GM23338 (cell line): ENCODE results near the gene SYCP2. TPM values are rescaled to one million over a fixed set of nuclear protein-coding genes. Genes with fewer than 3 reads are reported as not detected.

Experiments used
- ATAC-seq: fragments of 200-7000 bp; cut with Tn5 transposase; 3 replicates; pipeline ENCODE4 v1.9.1; 2020
- DNase-seq: peaks from one replicate; pipeline ENCODE4 v3.0.0-alpha.2; 2015; ENCODE audit warnings: low spot score
- H2AFZ ChIP-seq: fragments of 200-600 bp; sonication (generic); 2 replicates; pipeline ENCODE4 v1.8.0; 2016; ENCODE audit warnings: antibody characterized with exemption, mild to moderate bottlenecking, moderate library complexity
- H3F3A ChIP-seq: fragments of 200-600 bp; sonication (generic); replicated peaks from 2 replicates; pipeline ENCODE4 v1.8.0; 2017; ENCODE audit warnings: antibody characterized with exemption, mixed run types, low read depth
- H3K27ac ChIP-seq: fragments of 200-600 bp; sonication (generic); 2 replicates; pipeline ENCODE4 v1.6.1; 2016; ENCODE audit warnings: low read depth
- H3K27me3 ChIP-seq: fragments of 200-600 bp; sonication (generic); 2 replicates; pipeline ENCODE4 v1.8.0; 2016; ENCODE audit warnings: mild to moderate bottlenecking, mixed run types, moderate library complexity; ENCODE audit not compliant: insufficient read depth
- H3K36me3 ChIP-seq: fragments of 200-600 bp; sonication (generic); 2 replicates; pipeline ENCODE4 v1.8.0; 2016; ENCODE audit warnings: mild to moderate bottlenecking; ENCODE audit not compliant: insufficient read depth
- H3K4me1 ChIP-seq: fragments of 200-600 bp; sonication (generic); 2 replicates; pipeline ENCODE4 v1.8.0; 2016; ENCODE audit warnings: mild to moderate bottlenecking, moderate library complexity; ENCODE audit not compliant: insufficient read depth
- H3K4me2 ChIP-seq: fragments of 200-600 bp; sonication (generic); 2 replicates; pipeline ENCODE4 v1.7.1; 2017; ENCODE audit warnings: mixed run types
- H3K4me3 ChIP-seq: fragments of 200-600 bp; sonication (generic); 2 replicates; pipeline ENCODE4 v1.6.1; 2016; ENCODE audit warnings: mixed run types
- H3K79me2 ChIP-seq: fragments of 200-600 bp; sonication (generic); replicated peaks from 2 replicates; pipeline ENCODE4 v1.8.0; 2017; ENCODE audit warnings: mild to moderate bottlenecking; ENCODE audit not compliant: insufficient read depth
- H3K9me2 ChIP-seq: fragments of 200-600 bp; sonication (generic); 2 replicates; pipeline ENCODE4 v1.8.0; 2017; ENCODE audit not compliant: insufficient read depth
- H4K20me1 ChIP-seq: fragments of 200-600 bp; sonication (generic); replicated peaks from 2 replicates; pipeline ENCODE4 v1.8.0; 2017; ENCODE audit warnings: mild to moderate bottlenecking; ENCODE audit not compliant: insufficient read depth
- H3K27ac Mint-ChIP-seq: 2 replicates; pipeline ENCODE4 v1.8.0; 2020; ENCODE audit warnings: inconsistent platforms, mild to moderate bottlenecking, moderate library complexity, mixed read lengths
- H3K27me3 Mint-ChIP-seq: 3 replicates; pipeline ENCODE4 v1.8.0; 2022; ENCODE audit warnings: low read depth, mild to moderate bottlenecking, moderate library complexity, mixed read lengths, inconsistent platforms; ENCODE audit not compliant: insufficient read depth, poor library complexity
- H3K36me3 Mint-ChIP-seq: 3 replicates; pipeline ENCODE4 v1.8.0; 2021; ENCODE audit warnings: low read depth, mild to moderate bottlenecking, inconsistent platforms, moderate library complexity, mixed read lengths
- H3K4me1 Mint-ChIP-seq: 3 replicates; pipeline ENCODE4 v1.8.0; 2020; ENCODE audit warnings: mild to moderate bottlenecking, inconsistent platforms, mixed read lengths
- H3K4me3 Mint-ChIP-seq: 3 replicates; pipeline ENCODE4 v1.8.0; 2021; ENCODE audit warnings: moderate library complexity, mild to moderate bottlenecking, inconsistent platforms, mixed read lengths
- H3K9me3 Mint-ChIP-seq: 3 replicates; pipeline ENCODE4 v1.8.0; 2020; ENCODE audit warnings: moderate library complexity, mild to moderate bottlenecking, inconsistent platforms, mixed read lengths
- EZH2 ChIP-seq: fragments of 200-600 bp; sonication (generic); IDR thresholded peaks from one replicate; pipeline ENCODE4 v1.8.0; 2017; ENCODE audit warnings: antibody characterized with exemption, mild to moderate bottlenecking, low read depth; ENCODE audit not compliant: unreplicated experiment
- EZH2phosphoT487 ChIP-seq: fragments of 200-600 bp; sonication (generic); IDR thresholded peaks from one replicate; pipeline ENCODE4 v1.8.1; 2018; ENCODE audit warnings: antibody characterized with exemption; ENCODE audit not compliant: unreplicated experiment
- JUNB ChIP-seq: IDR thresholded peaks from one replicate; pipeline ENCODE4 v1.6.1; 2016; ENCODE audit warnings: antibody characterized with exemption; ENCODE audit not compliant: unreplicated experiment
- NANOG ChIP-seq: IDR thresholded peaks from 2 replicates; pipeline ENCODE4 v1.6.1; 2016; ENCODE audit warnings: antibody characterized with exemption, borderline replicate concordance
- POLR2AphosphoS5 ChIP-seq: IDR thresholded peaks from 2 replicates; pipeline ENCODE4 v1.6.1; 2016; ENCODE audit warnings: antibody characterized with exemption, low read depth
- STAT1 ChIP-seq: IDR thresholded peaks from one replicate; pipeline ENCODE4 v1.6.1; 2016; ENCODE audit warnings: antibody characterized with exemption; ENCODE audit not compliant: unreplicated experiment
- ZNF114 ChIP-seq: fragments of 250-450 bp; sonication (Bioruptor Pico); IDR thresholded peaks from 2 replicates; pipeline ENCODE4 v1.5.0; 2020; ENCODE audit warnings: mild to moderate bottlenecking, moderate library complexity
- polyA plus RNA-seq: library from polyadenylated mRNA; unstranded; fragments of >200 nt; fragmentation: Nextera tagmentation; extraction: Ambion mirVana; gene quantifications from 2 replicates; pipeline ENCODE4 v1.2.1, GENCODE V29; 2016
- total RNA-seq: library from RNA; depleted of rRNA; stranded (reverse); fragments of >200 nt; shearing (Covaris generic); gene quantifications from 2 replicates; pipeline ENCODE4 v1.2.3, GENCODE V29; 2014
- TF ChIP-seq, protein P1 (sequence below), 2 experiments: fragments of 200-600 bp in 1 of 2; sonication (generic) in 1 of 2; conservative IDR thresholded peaks; 2 replicates each; pipeline versions ENCODE4 v1.5.1 to v1.6.1; 2016 to 2017; ENCODE audit warnings: antibody characterized with exemption in 2 of 2, low read depth in 2 of 2, mild to moderate bottlenecking in 2 of 2, moderate library complexity in 1 of 2
- TF ChIP-seq, protein P2 (sequence below): fragments of 250-450 bp; sonication (Bioruptor Pico); IDR thresholded peaks from 2 replicates; pipeline ENCODE4 v1.5.0; 2020; ENCODE audit warnings: mild to moderate bottlenecking, moderate library complexity
- TF ChIP-seq, protein P3 (sequence below): IDR thresholded peaks from 2 replicates; pipeline ENCODE4 v1.6.1; 2016; ENCODE audit warnings: antibody characterized with exemption

The SYCP2 gene
- total and polyA plus RNA-seq, 2 experiments from 2014 or later, result 0.50 to 2.1 TPM

DNA sequence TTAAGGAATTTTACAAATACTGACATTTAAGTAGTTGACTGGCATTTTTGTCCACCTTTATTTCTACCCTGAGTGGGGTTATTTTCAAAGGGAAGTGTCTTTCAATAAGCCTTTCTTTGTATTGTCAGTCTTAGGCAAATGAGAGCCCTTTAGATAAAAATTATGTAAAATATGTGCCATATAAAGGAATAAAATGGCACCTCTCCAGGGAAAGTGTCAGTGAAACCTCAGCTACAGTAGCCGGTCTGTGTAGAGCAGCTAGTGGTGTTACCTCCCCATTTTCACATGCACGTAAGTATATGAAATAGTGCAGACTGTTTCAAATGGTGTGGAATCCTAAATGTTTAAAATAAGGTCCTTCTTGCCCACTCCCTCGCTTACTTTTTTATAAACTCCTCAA is 11.7 kb upstream of the SYCP2 start:
- Histone ChIP-seq H3K27ac (no peak overlapping the region; the same call in 1 of the 2 replicates), H3K79me2 (peaks cover 12% of the 10 kb centered on the region; the same call in 1 of the 2 replicates), H3K4me1 (peaks cover 14% of the 10 kb centered on the region), H3K9me2 (no peaks in the 10 kb centered on the region), H3K27me3 (no peaks in the 10 kb centered on the region), H3K4me2 (peak overlapping the region; percentile 6; the same call in 1 of the 2 replicates), H4K20me1 (no peaks in the 10 kb centered on the region), H3F3A (no peaks in the 10 kb centered on the region), H3K4me3 (no peak overlapping the region), H2AFZ (no peak overlapping the region), H3K36me3 (peaks cover 16% of the 10 kb centered on the region; the same call in 1 of the 2 replicates)
- TF ChIP-seq EZH2phosphoT487, result no peak
- no peak for TF ChIP-seq ZNF114 (CRISPR knock-in tag)
- no peak for TF ChIP-seq NANOG
- TF ChIP-seq EZH2, result no peak
- TF ChIP-seq, protein P1, sequence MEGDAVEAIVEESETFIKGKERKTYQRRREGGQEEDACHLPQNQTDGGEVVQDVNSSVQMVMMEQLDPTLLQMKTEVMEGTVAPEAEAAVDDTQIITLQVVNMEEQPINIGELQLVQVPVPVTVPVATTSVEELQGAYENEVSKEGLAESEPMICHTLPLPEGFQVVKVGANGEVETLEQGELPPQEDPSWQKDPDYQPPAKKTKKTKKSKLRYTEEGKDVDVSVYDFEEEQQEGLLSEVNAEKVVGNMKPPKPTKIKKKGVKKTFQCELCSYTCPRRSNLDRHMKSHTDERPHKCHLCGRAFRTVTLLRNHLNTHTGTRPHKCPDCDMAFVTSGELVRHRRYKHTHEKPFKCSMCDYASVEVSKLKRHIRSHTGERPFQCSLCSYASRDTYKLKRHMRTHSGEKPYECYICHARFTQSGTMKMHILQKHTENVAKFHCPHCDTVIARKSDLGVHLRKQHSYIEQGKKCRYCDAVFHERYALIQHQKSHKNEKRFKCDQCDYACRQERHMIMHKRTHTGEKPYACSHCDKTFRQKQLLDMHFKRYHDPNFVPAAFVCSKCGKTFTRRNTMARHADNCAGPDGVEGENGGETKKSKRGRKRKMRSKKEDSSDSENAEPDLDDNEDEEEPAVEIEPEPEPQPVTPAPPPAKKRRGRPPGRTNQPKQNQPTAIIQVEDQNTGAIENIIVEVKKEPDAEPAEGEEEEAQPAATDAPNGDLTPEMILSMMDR (conservative IDR thresholded peaks at IDR 0.05; ENCODE audit: low read depth in 2 of 2), result no peak
- TF ChIP-seq STAT1, result no peak
- TF ChIP-seq, protein P2, sequence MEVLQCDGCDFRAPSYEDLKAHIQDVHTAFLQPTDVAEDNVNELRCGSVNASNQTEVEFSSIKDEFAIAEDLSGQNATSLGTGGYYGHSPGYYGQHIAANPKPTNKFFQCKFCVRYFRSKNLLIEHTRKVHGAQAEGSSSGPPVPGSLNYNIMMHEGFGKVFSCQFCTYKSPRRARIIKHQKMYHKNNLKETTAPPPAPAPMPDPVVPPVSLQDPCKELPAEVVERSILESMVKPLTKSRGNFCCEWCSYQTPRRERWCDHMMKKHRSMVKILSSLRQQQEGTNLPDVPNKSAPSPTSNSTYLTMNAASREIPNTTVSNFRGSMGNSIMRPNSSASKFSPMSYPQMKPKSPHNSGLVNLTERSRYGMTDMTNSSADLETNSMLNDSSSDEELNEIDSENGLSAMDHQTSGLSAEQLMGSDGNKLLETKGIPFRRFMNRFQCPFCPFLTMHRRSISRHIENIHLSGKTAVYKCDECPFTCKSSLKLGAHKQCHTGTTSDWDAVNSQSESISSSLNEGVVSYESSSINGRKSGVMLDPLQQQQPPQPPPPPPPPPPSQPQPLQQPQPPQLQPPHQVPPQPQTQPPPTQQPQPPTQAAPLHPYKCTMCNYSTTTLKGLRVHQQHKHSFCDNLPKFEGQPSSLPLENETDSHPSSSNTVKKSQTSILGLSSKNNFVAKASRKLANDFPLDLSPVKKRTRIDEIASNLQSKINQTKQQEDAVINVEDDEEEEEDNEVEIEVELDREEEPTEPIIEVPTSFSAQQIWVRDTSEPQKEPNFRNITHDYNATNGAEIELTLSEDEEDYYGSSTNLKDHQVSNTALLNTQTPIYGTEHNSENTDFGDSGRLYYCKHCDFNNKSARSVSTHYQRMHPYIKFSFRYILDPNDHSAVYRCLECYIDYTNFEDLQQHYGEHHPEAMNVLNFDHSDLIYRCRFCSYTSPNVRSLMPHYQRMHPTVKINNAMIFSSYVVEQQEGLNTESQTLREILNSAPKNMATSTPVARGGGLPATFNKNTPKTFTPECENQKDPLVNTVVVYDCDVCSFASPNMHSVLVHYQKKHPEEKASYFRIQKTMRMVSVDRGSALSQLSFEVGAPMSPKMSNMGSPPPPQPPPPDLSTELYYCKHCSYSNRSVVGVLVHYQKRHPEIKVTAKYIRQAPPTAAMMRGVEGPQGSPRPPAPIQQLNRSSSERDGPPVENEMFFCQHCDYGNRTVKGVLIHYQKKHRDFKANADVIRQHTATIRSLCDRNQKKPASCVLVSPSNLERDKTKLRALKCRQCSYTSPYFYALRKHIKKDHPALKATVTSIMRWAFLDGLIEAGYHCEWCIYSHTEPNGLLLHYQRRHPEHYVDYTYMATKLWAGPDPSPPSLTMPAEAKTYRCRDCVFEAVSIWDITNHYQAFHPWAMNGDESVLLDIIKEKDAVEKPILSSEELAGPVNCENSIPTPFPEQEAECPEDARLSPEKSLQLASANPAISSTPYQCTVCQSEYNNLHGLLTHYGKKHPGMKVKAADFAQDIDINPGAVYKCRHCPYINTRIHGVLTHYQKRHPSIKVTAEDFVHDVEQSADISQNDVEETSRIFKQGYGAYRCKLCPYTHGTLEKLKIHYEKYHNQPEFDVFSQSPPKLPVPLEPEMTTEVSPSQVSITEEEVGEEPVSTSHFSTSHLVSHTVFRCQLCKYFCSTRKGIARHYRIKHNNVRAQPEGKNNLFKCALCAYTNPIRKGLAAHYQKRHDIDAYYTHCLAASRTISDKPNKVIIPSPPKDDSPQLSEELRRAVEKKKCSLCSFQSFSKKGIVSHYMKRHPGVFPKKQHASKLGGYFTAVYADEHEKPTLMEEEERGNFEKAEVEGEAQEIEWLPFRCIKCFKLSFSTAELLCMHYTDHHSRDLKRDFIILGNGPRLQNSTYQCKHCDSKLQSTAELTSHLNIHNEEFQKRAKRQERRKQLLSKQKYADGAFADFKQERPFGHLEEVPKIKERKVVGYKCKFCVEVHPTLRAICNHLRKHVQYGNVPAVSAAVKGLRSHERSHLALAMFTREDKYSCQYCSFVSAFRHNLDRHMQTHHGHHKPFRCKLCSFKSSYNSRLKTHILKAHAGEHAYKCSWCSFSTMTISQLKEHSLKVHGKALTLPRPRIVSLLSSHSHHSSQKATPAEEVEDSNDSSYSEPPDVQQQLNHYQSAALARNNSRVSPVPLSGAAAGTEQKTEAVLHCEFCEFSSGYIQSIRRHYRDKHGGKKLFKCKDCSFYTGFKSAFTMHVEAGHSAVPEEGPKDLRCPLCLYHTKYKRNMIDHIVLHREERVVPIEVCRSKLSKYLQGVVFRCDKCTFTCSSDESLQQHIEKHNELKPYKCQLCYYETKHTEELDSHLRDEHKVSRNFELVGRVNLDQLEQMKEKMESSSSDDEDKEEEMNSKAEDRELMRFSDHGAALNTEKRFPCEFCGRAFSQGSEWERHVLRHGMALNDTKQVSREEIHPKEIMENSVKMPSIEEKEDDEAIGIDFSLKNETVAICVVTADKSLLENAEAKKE, result no peak
- no peak for TF ChIP-seq JUNB
- TF ChIP-seq POLR2AphosphoS5, result no peak
- TF ChIP-seq, protein P3, sequence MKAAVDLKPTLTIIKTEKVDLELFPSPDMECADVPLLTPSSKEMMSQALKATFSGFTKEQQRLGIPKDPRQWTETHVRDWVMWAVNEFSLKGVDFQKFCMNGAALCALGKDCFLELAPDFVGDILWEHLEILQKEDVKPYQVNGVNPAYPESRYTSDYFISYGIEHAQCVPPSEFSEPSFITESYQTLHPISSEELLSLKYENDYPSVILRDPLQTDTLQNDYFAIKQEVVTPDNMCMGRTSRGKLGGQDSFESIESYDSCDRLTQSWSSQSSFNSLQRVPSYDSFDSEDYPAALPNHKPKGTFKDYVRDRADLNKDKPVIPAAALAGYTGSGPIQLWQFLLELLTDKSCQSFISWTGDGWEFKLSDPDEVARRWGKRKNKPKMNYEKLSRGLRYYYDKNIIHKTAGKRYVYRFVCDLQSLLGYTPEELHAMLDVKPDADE, result no peak
- Mint-ChIP-seq H3K4me3 (no peak overlapping the region; the same call in 2 of the 3 replicates), H3K27me3 (peaks cover 5% of the 10 kb centered on the region), H3K9me3 (no peaks in the 10 kb centered on the region), H3K36me3 (peaks cover 20% of the 10 kb centered on the region), H3K4me1 (peaks cover 23% of the 10 kb centered on the region), H3K27ac (peak overlapping the region; percentile 64)
- no peak for ATAC-seq
- no peak for DNase-seq
